Motor neuron (in vitro differentiated cells): Measurements from ENCODE around the gene TAF12. TPM values are rescaled to one million over a fixed set of nuclear protein-coding genes. Genes with fewer than 3 reads are reported as not detected.
A peak's percentile ranks its signal among the peaks of the same experiment; 100 is the strongest.
"Not testable (repeated sequence)": the region's sequence is repeated elsewhere in the genome, so short reads cannot be mapped to it uniquely, and the experiment has no call there.

Experiments
- ATAC-seq, 8 experiments: fragments of 200-7000 bp; cut with Tn5 transposase; replicated peaks in 6 of 8; 2 replicates each; pipeline ENCODE4 v1.8.0; 2021; ENCODE audit warnings: mild to moderate bottlenecking in 8 of 8, moderate library complexity in 8 of 8
- H3K27ac ChIP-seq, 2 donors: fragments of 250-450 bp; sonication (Bioruptor Pico); 2 replicates each; pipeline ENCODE4 v1.9.0; 2021; ENCODE audit warnings: antibody characterized with exemption in 2 of 2, mild to moderate bottlenecking in 2 of 2, moderate library complexity in 1 of 2
- H3K4me1 ChIP-seq, 2 donors: fragments of 250-450 bp; sonication (Bioruptor Pico); replicated peaks in 1 of 2; 2 replicates each; pipeline ENCODE4 v1.6.1; 2021; ENCODE audit warnings: antibody characterized with exemption in 2 of 2, mild to moderate bottlenecking in 2 of 2, moderate library complexity in 1 of 2
- H3K4me3 ChIP-seq, 5 donors: fragments of 250-450 bp; sonication (Bioruptor Pico); 2 replicates each; pipeline ENCODE4 v1.9.0; 2021; ENCODE audit warnings: antibody characterized with exemption in 5 of 5, mild to moderate bottlenecking in 5 of 5, moderate library complexity in 4 of 5
- WGBS, 10 experiments: fragments of 450-650 bp; shearing (Covaris generic); methylation state at CpG; one replicate each; pipeline ENCODE4 v1.0.0; 2022; 5-methylcytosine and 5-hydroxymethylcytosine counted together
- in situ Hi-C, 9 experiments: fragments of 400-800 bp; cut with MboI; loops; one replicate each; pipeline ENCODE4 v1.15.0; 2021; ENCODE audit warnings: low sequenced_read_pairs in 9 of 9, low pct_unique_long_range_greater_than_20kb in 2 of 9; ENCODE audit not compliant: unreplicated experiment in 9 of 9
- total RNA-seq, 8 experiments: library from RNA; unstranded; fragments of 300-600 nt; gene quantifications; 2 replicates each; pipeline versions ENCODE4 v1.2.3 to v1.2.4, GENCODE V29; 2022

The TAF12 gene, protein sequence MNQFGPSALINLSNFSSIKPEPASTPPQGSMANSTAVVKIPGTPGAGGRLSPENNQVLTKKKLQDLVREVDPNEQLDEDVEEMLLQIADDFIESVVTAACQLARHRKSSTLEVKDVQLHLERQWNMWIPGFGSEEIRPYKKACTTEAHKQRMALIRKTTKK
- total RNA-seq: 10 to 100 TPM; 33.9 to 64.4 (median 43.2) TPM

DNA sequence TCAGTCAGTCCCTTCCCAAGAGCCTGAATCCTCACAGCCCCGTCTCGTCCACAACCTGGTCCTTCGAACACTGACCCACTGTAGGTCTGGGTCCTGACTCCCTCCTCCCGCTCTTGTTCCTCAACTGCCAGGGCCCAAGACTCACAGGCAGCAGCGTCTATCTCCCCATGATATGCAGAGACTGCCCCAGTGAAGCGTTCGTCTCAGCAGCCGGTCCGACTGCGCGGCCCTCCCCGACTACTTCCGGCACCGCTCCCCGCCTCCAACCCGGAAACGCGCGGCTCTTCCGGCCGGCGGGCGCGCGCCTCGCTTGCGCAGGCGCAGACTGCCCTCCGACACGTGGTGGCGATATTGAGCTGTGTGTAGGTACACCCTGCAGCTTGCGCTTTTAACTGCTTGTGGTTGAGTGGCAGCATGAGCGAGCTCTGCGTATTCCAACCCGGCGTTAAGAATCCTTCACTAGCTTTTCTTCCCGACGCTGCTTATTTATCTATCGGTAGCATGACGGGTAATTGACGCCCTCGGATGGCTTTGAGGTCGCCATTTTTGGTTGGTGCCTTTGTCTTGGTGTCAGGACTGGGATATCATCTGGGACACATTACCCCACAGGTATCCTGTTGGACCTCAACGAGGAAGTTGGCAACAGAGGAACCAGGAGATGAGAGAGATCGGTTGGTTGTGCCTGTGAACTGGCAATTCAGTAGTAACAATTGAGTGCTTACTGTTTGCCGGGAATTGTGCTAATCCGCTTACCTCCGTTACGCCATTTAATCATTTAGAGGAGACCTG lies at the start of gene TAF12:
TSS of gene TAF12 (minus strand) at position 221 of the 789 bp plus-strand sequence. CDS start 20,986 bp downstream, outside the sequence.
- in situ Hi-C loops: no loop called here
- Histone ChIP-seq H3K4me3 (peak within 1 kb of the TSS; percentile 53 to 71 (median 67)), H3K4me1 (peaks cover 26 to 33% of the 10 kb centered on the region in 2 donors), H3K27ac (peak within 1 kb of the TSS; percentile 89 to 91)
- WGBS, 10 experiments: 0 to 15% (median 2%) methylated on average over 1 to 43 of the region's 49 CpGs; no CpG with 5 or more reads in 2 of the 10 experiments
- ATAC-seq: peak; percentile 85 to 94 (median 94)

DNA sequence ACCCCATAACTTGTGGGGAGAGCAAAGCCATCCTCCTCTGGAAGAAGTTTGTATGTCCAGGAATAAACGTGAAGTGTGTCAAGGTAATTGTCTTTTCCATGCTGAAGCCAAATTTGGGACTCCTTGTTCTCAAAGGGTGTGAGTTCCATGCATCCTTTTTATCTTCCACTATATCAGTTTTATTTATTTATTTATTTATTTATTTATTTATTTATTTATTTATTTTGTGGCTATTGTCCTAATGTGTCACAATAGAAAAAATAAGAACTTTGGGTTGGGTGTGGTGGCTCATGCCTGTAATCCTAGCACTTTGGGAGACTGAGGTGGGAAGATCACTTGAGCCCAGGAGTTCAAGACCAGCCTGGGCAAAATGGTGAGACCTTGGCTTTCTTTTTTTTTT lies 48.8 kb upstream of the TAF12 start:
- in situ Hi-C loops, H3K4me3 ChIP-seq, H3K4me1 ChIP-seq, ATAC-seq, H3K27ac ChIP-seq: not testable (repeated sequence)
- WGBS, 10 experiments: 50 to 100% (median 88%) methylated on average over 1 of the region's 1 CpG; no CpG with 5 or more reads in 3 of the 10 experiments

DNA sequence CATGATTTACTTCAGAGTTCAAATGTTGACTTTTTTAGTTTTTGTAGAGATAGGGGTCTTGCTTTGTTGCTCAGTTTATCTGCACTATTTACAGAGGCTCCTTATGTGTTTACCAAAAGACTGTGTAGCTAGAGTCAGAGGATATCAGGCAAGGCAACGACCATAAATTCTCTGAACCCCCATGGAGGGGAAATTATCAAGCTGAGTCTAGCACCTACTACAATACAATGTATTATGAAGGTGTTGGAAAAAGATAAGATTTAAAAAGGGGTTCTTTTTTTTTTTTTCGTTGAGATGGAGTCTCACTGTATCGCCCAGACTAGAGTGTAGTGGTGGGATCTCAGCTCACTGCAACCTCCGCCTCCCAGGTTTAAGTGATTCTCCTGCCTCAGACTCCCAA lies 42.1 kb upstream of the TAF12 start:
- no peak overlapping the region for H3K4me3 ChIP-seq
- in situ Hi-C loops: no loop called here
- ATAC-seq: no peak
- no peak overlapping the region for H3K27ac ChIP-seq
- 86 to 100% (median 89%) methylated on average over 1 to 4 of the region's 4 CpGs; no CpG with 5 or more reads in 3 of the 10 experiments for WGBS, 10 experiments
- no peaks in the 10 kb centered on the region for H3K4me1 ChIP-seq

DNA sequence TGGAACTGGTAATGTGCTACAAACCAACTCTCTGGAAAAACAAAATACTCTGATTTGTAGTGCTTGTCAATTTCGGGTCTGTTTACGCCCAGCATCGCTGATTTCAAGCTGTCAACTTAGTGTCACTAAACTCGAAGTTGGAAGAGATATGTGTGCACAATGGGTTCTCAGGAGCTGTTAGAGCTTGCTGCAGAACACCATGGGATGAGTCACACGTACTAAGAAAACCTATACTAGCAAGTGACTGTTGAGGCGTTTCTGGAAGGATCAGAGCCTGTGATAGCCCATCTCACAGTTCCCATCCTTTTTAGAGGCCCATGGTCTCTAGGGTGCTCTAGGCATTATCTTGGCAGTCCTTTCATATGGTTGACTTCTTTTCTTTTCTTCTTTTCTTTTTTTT lies 40.0 kb upstream of the TAF12 start:
- WGBS, 10 experiments: 76 to 95% (median 88%) methylated on average over 2 to 6 of the region's 6 CpGs; no CpG with 5 or more reads in 2 of the 10 experiments
- in situ Hi-C loops: no loop called here
- H3K4me1 ChIP-seq: no peaks in the 10 kb centered on the region
- no peak for ATAC-seq
- no peak overlapping the region for H3K27ac ChIP-seq
- H3K4me3 ChIP-seq: no peak overlapping the region

DNA sequence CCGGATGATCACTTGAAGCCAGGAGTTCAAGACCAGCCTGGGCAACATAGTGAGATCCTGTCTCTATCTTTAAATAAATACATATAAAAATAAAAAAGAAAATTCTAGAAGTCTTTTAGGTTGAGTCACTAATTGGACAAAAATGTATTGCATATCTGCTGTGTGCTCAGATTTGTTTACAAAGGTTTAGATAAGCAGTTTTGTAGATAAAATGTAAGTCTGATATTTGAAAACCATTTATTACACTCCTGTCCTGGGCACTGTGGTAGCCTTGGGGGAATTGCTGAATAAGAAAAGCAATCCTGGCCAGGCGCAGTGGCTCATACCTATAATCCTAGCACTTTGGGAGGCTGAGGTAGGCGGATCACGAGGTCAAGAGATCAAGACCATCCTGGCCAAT lies 37.3 kb upstream of the TAF12 start:
- 86 to 100% (median 100%) methylated on average over 1 to 4 of the region's 4 CpGs; no CpG with 5 or more reads in 4 of the 10 experiments for WGBS, 10 experiments
- Histone ChIP-seq H3K4me1 (no peaks in the 10 kb centered on the region), H3K27ac (no peak overlapping the region), H3K4me3 (no peak overlapping the region)
- in situ Hi-C loops: no loop called here
- no peak for ATAC-seq

DNA sequence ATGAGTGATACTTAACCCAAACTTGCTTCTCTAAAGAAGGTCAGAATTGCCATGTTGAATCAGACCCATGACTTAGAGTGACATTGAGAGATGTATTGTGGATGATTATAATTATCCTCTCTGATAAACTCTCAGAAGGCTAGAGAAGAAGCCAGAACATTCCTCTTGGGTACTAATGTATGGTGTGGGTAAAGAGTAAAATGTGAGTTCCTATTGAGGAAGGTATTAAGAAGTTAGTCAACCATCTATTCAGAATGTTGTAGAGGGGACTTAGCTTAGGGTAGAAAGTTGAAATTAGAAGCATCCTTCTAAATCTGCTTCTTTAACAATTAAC lies 33.0 kb upstream of the TAF12 start:
- in situ Hi-C loops: no loop called here
- Histone ChIP-seq H3K27ac (no peak overlapping the region), H3K4me1 (no peaks in the 10 kb centered on the region), H3K4me3 (no peak overlapping the region)
- no peak for ATAC-seq

DNA sequence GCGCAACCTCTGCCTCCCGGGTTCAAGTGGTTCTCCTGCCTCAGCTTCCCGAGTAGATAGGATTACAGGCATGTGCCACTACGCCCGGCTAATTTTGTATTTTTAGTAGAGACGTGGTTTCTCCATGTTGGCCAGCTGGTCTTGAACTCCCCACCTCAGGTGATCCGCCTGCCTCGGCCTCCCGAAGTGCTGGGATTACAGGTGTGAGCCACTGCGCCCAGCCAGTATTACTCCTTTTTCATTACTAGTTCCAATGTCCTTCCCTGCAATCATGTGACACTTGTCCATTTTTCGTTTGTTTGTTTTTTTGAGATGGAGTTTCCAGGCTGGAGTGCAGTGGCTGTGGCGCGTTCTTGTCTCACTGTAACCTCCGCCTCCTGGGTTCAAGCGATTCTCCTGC lies 30.1 kb upstream of the TAF12 start:
- H3K4me1 ChIP-seq, ATAC-seq, H3K4me3 ChIP-seq, in situ Hi-C loops, H3K27ac ChIP-seq: not testable (repeated sequence)
- 80 to 100% (median 96%) methylated on average over 1 to 15 of the region's 15 CpGs; no CpG with 5 or more reads in 1 of the 10 experiments for WGBS, 10 experiments

DNA sequence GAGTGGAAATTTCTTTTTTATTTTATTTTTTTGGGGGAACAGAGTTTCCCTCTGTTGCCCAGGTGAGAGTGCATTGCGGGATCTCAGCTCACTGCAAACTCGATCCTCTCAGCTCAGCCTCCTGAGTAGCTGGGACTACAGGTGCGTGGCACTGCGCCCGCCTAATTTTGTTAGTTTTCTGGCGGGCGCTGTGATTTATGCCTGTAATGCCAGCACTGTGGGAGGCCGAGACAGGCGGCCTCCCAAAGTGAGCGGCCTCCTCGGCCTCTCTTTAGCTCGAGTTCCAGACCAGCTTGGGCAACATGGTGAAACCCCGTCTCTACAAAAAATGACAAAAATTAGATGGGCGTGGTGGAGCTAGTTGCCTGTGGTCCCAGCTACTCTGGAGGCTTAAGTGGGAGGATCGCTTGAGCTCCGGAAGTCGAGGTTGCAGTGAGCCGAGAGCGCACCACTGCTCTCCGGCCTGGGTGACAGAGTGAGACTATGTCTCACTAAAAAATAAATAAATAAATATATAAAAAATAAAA lies 28.4 kb upstream of the TAF12 start:
- Histone ChIP-seq H3K4me1 (peaks cover 12 to 13% of the 10 kb centered on the region in 2 donors), H3K27ac (no peak overlapping the region), H3K4me3 (no peak overlapping the region)
- in situ Hi-C loops: no loop called here
- ATAC-seq: no peak
- 76 to 100% (median 94%) methylated on average over 1 to 17 of the region's 20 CpGs; no CpG with 5 or more reads in 2 of the 10 experiments for WGBS, 10 experiments

DNA sequence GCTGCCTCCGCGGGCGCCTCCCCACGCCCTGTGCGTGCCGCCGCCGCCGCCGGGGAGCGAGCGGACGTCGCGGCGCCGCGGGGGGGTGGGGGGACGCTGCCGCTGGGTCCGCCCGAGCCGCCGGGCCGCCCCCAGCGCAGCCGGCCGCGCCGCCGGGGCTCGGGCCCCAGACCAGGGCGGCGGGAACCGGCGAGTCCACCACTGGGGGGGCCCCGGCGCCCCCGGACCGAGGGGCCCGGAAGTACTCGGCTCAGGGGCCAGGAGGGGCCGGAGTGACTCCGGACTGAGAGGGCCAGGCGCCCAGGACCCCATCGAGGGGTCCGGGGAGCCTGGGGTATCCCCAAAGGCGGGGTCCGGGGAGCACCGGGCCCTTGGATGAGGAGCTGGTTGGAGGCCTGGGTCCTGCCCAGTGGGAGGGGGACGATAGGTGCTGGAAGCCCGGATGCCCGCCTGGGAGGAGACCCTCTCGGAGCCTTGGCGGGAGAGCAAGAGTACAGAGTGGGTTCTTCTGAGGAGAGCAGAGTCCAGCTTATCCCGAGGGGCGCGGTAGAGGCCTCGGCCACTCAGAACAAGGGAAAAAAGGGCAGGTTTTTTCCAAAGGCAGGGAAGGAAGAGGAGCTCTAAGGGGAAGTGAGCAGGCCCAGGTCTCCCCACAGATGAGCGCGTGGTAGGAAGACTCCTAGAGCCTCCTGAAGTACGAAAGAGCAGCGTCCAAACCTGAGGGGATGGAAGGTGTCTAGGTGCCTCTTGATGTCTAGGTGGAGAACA lies 26.3 kb upstream of the TAF12 start:
- Histone ChIP-seq H3K4me1 (peaks cover 12 to 13% of the 10 kb centered on the region in 2 donors), H3K4me3 (peak overlapping the region; percentile 81 to 98 (median 95)), H3K27ac (peak overlapping the region; percentile 96 to 99)
- WGBS, 10 experiments: 0 to 10% (median 5%) methylated on average over 1 to 9 of the region's 63 CpGs; no CpG with 5 or more reads in 5 of the 10 experiments
- in situ Hi-C loops: no loop called here
- peak; percentile 75 to 86 (median 83) for ATAC-seq

DNA sequence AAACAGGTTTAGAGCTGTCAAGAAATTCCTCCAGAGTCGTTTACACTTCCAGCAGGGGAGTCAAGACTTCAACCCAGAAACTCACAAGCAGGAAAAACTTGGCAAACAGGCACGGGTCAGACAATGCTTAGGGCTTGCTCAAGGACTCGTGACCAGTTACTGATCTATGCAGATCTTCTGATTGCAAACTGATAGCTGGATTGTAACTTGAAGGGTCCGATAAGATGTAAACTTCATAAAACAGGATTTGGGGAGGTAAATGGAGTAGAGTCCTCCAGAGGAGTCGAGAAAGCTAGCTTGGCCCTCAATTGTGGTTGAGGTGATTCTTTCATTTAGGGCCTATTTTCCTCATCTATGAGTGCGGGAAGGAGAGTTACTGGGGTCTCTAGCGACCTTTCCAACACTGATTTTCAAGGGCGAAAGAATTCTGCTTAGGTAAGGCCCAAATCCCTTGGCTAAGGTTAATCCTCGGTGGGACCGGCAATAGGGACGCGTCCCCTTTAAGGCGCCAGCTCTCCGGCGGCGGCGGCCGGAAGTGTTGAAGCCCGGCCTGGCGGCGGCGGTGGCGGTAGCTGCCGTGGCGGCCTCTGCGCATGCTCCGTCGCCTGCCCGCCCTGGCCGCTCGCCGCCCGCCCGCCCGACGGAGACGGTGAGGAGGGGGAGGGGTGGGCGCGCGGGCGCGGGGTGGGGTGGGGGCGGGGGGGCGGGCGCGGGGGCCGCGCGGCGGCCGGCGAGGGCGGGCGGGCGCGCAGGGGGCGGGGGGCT lies 25.5 kb upstream of the TAF12 start, which contains the start of gene GMEB1:
TSS of gene GMEB1 (plus strand) at position 594 of the 765 bp plus-strand sequence. CDS start 14,829 bp downstream, outside the sequence.
- Histone ChIP-seq H3K27ac (peak within 1 kb of the TSS; percentile 96 to 99), H3K4me1 (peaks cover 12 to 13% of the 10 kb centered on the region in 2 donors), H3K4me3 (peak within 1 kb of the TSS; percentile 81 to 98 (median 95))
- in situ Hi-C loops: no loop called here
- 0 to 17% (median 5%) methylated on average over 1 to 16 of the region's 57 CpGs; no CpG with 5 or more reads in 2 of the 10 experiments for WGBS, 10 experiments
- peak; percentile 73 to 85 (median 81) for ATAC-seq

DNA sequence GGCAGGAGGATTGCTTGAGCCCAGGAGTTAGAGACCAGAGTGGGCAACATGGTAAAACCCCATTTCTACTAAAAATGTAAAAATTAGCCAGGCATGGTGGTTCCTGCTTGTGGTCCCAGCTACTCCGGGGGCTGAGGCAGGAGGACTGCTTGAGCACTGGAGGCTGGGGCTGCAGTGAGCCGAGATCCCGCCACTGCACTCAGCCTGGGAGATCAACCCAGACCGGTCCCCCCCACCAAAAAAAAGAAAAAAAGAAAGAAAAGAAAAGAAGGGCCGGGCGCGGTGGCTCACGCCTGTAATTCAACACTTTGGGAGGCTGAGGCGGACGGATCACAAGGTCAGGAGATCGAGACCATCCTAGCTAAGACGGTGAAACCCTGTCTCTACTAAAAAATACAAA lies 23.9 kb upstream of the TAF12 start:
- in situ Hi-C loops: no loop called here
- WGBS, 10 experiments: 83 to 100% (median 96%) methylated on average over 1 to 12 of the region's 12 CpGs; no CpG with 5 or more reads in 2 of the 10 experiments
- Histone ChIP-seq H3K27ac (no peak overlapping the region), H3K4me3 (no peak overlapping the region), H3K4me1 (peaks cover 12 to 13% of the 10 kb centered on the region in 2 donors)
- ATAC-seq: no peak

DNA sequence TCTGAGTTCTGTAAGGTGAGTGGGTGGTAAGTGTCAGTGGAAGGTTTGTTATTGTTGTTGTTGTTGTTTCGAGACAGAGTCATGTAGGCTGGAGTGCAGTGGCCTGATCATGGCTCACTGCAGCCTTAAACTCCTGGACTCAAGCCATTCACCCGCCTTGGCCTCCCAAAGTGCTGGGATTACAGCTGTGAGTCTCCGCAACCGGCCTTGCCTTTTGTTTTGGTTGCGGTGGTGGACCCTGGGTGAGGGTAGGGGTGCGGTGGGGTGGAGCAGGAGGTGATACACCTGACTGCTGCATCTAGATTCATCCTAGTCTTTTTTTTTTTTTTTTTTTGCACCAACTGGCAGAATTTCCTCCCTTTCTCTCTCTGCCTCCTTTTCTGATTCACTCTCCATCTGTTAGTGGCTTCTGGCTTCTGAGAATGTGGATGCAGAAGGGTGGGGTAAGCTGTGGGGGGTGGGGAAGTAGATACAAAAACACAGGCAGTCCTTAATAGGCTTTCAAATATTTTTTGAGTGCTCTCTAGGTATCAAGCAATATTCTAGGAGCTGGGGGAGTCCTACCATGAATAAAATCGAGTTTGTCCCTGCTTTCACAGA lies 21.1 kb upstream of the TAF12 start:
- no peak overlapping the region for H3K4me3 ChIP-seq
- H3K4me1 ChIP-seq: peaks cover 8% of the 10 kb centered on the region in 2 donors
- H3K27ac ChIP-seq: no peak overlapping the region
- WGBS, 10 experiments: 17 to 80% (median 50%) methylated on average over 1 to 5 of the region's 7 CpGs; no CpG with 5 or more reads in 2 of the 10 experiments
- ATAC-seq: peak in 1 of 8 experiments; percentile 8
- in situ Hi-C loops: no loop called here
